Chondrocyte (in vitro differentiated cells): ENCODE measurements around the gene MAP4. TPM values are rescaled to one million over a fixed set of nuclear protein-coding genes. Genes with fewer than 3 reads are reported as not detected.

Experiments
- DNase-seq: peaks from one replicate; pipeline ENCODE4 v3.0.0; 2021; ENCODE audit warnings: mixed read lengths, low spot score
- H3K27ac Mint-ChIP-seq: one replicate; pipeline ENCODE4 v1.8.0; 2021; ENCODE audit warnings: mild to moderate bottlenecking, moderate library complexity, mixed read lengths; ENCODE audit not compliant: unreplicated experiment
- H3K27me3 Mint-ChIP-seq: 2 replicates; pipeline ENCODE4 v1.8.0; 2021; ENCODE audit warnings: low read depth, mixed read lengths
- H3K36me3 Mint-ChIP-seq: 2 replicates; pipeline ENCODE4 v1.8.0; 2021; ENCODE audit warnings: low read depth, mixed read lengths
- H3K4me1 Mint-ChIP-seq: 2 replicates; pipeline ENCODE4 v1.8.0; 2021; ENCODE audit warnings: low read depth, mild to moderate bottlenecking, mixed read lengths
- H3K4me3 Mint-ChIP-seq: one replicate; pipeline ENCODE4 v1.8.0; 2021; ENCODE audit warnings: mild to moderate bottlenecking, moderate library complexity, mixed read lengths; ENCODE audit not compliant: unreplicated experiment
- H3K9me3 Mint-ChIP-seq: 2 replicates; pipeline ENCODE4 v1.8.0; 2021; ENCODE audit warnings: low read depth, mixed read lengths
- total RNA-seq: library from RNA; stranded (reverse); gene quantifications from 3 replicates; pipeline ENCODE4 v1.2.1, GENCODE V29; 2021
- TF ChIP-seq, protein P1 (sequence below): fragments of 200-600 bp; sonication (generic); IDR thresholded peaks from 2 replicates; pipeline ENCODE4 v1.5.0; 2021; ENCODE audit warnings: antibody characterized with exemption, mild to moderate bottlenecking, moderate library complexity

The MAP4 gene
- total RNA-seq, 1 donor from 2014 or later, result 401 TPM

DNA sequence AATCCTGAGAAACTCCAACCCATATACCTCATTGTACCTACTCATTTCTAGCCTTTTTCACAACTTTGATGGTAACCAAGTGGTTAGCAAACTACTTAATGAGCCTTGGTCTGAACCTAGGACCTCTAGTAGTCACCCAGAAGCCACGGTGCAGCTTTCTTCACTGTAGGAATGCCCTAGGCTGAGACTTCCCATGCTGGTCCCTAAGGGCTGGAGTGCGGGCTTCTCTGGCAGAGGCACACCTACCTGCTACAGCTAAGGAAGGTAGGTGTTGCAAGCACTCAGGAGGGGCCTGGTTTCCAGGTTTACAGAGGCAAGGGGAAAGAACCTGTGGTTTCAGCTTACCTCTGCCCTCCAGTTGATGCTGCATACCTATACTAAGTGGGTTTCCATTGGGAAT is 147.9 kb downstream of the MAP4 start:
- H3K27me3 Mint-ChIP-seq, result no peaks in the 10 kb centered on the region
- H3K4me1 Mint-ChIP-seq, result no peaks in the 10 kb centered on the region
- TF ChIP-seq, protein P1, sequence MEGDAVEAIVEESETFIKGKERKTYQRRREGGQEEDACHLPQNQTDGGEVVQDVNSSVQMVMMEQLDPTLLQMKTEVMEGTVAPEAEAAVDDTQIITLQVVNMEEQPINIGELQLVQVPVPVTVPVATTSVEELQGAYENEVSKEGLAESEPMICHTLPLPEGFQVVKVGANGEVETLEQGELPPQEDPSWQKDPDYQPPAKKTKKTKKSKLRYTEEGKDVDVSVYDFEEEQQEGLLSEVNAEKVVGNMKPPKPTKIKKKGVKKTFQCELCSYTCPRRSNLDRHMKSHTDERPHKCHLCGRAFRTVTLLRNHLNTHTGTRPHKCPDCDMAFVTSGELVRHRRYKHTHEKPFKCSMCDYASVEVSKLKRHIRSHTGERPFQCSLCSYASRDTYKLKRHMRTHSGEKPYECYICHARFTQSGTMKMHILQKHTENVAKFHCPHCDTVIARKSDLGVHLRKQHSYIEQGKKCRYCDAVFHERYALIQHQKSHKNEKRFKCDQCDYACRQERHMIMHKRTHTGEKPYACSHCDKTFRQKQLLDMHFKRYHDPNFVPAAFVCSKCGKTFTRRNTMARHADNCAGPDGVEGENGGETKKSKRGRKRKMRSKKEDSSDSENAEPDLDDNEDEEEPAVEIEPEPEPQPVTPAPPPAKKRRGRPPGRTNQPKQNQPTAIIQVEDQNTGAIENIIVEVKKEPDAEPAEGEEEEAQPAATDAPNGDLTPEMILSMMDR, result no peak
- no peak overlapping the region for H3K4me3 Mint-ChIP-seq
- peaks cover 48% of the 10 kb centered on the region for H3K36me3 Mint-ChIP-seq
- no peak overlapping the region for H3K27ac Mint-ChIP-seq
- H3K9me3 Mint-ChIP-seq, result no peaks in the 10 kb centered on the region
- no peak for DNase-seq

DNA sequence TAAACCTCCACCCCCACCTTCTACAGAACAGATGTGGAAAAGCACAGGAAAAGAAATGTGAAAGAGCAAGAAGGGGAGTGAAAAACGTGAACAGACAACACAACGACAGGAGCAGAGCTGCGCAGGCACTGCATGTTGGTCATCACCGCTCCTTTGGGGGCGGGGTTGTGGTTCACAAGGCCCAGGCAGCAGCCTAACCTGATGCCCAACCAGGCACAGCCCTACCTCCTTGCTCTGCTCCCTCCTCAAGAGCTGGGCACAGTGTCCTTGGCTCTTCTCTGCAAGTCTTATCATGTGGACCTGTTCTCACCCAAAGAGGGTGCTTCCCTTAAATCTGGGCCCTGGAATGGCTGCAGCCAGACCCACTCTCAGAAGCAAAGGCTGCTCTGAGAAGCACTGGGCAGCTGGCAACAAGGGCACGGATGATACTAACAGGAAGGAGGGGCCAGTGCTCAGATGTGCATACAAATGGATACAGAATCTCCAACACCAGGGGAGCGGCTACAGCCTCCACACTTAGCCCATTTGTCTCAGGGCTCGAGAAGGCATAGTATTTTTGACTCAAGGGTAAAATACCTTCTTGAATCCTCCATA is 148.7 kb downstream of the MAP4 start:
- H3K36me3 Mint-ChIP-seq, result peaks cover 44% of the 10 kb centered on the region
- no peaks in the 10 kb centered on the region for H3K27me3 Mint-ChIP-seq
- TF ChIP-seq, protein P1, result no peak
- H3K9me3 Mint-ChIP-seq, result no peaks in the 10 kb centered on the region
- H3K4me1 Mint-ChIP-seq, result no peaks in the 10 kb centered on the region
- H3K27ac Mint-ChIP-seq, result peak overlapping the region; percentile 18
- DNase-seq, result no peak
- no peak overlapping the region for H3K4me3 Mint-ChIP-seq

DNA sequence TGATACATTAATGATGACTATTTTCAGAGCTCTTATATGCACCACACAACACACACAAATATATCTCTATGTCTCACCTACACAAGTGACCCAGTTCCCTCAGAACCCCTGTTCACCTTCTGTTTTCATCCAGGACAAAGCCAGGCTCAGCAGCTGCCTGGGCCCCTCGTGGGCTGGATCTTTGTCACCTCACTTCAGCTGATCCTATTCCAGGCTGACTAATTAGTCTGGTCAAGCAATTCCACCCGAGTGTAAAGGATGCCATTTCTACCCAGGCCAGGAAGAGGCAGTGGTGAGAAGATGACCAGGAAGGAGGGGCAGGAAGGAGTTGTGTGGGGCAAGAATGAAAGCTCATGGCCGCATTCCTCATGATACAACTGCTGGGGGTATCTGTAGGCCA is 151.0 kb downstream of the MAP4 start:
- TF ChIP-seq, protein P1, result peak; percentile 31
- H3K27ac Mint-ChIP-seq, result peak overlapping the region; percentile 77
- no peak overlapping the region for H3K4me3 Mint-ChIP-seq
- peaks cover 38% of the 10 kb centered on the region for H3K36me3 Mint-ChIP-seq
- H3K4me1 Mint-ChIP-seq, result no peaks in the 10 kb centered on the region
- H3K27me3 Mint-ChIP-seq, result no peaks in the 10 kb centered on the region
- no peak for DNase-seq
- H3K9me3 Mint-ChIP-seq, result no peaks in the 10 kb centered on the region

DNA sequence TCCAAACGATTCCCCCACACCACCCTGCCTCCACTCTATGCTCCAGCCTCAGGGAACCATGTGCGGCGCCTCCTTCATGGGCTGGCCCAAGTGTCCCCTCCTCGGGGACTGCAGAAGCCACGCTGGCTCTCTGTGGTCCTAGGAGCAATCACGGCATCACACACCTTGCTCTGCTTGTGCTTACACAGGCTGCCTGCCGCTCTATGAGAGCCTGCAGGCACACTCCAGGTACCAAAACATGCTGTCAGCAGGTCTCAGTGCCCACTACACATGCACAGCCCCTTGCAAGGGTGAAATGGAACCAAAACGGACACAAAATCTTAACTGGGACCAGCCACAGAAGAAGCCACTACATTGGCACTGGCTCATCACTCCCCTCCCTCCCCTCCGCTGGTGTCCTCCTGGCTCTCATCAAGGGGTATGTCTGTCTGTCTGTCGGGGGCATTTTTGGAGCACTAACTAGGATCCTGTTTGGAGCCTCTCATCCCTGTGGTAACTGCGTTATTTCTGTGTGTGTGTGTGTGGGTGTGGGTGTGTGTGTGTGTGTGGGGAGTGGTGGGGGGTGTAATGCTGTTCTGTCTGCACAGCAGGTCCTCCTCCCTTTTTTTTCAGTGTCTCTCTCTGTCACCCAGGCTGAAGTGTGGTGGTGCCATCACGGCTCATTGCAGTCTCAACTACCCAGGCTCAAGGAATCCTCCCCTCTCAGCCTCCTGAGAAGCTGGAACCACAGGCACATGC is 152.7 kb downstream of the MAP4 start:
- no peaks in the 10 kb centered on the region for H3K27me3 Mint-ChIP-seq
- peaks cover 26% of the 10 kb centered on the region for H3K36me3 Mint-ChIP-seq
- TF ChIP-seq, protein P1, result no peak
- no peaks in the 10 kb centered on the region for H3K9me3 Mint-ChIP-seq
- H3K27ac Mint-ChIP-seq, result no peak overlapping the region
- H3K4me1 Mint-ChIP-seq, result no peaks in the 10 kb centered on the region
- no peak overlapping the region for H3K4me3 Mint-ChIP-seq
- no peak for DNase-seq

DNA sequence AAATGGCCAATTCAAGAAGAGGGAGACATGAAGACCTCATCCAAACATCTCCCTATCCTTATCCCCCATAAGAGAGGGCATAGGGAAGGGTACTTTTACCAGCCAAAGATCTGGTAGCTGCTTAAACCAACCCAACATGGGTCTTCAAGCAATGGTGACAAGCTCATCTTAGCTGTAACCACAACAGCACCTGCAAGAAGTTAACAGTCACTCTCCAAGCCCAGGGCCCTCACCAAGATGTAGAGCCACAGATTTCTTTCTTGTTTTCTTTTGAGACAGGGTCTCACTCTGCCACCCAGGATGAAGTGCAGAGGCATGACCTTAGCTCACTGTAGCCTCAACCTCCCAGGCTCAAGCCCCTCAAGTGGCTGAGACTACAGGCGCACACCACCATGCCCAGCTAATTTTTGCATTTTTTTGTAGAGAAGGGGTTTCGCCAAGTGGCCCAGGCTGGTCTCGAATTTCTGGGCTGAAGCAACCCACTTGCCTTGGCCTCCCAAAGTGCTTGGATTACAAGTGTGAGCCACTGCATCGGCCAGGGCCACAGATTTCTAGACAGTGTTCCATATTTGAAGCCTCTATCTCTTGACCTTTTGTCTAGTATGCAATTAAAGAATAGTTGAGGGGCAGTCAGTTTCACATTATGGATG is 156.1 kb downstream of the MAP4 start:
- peaks cover 25% of the 10 kb centered on the region for H3K36me3 Mint-ChIP-seq
- H3K27me3 Mint-ChIP-seq, result no peaks in the 10 kb centered on the region
- H3K4me3 Mint-ChIP-seq, result no peak overlapping the region
- TF ChIP-seq, protein P1, result no peak
- H3K9me3 Mint-ChIP-seq, result no peaks in the 10 kb centered on the region
- no peaks in the 10 kb centered on the region for H3K4me1 Mint-ChIP-seq
- peak; percentile 18 for DNase-seq
- H3K27ac Mint-ChIP-seq, result no peak overlapping the region
